RKO (cell line): ENCODE results near the gene LYSET.
"Not testable (repeated sequence)": the region's sequence is repeated elsewhere in the genome, so short reads cannot be mapped to it uniquely, and the experiment has no call there.

Experiments
- DNase-seq: peaks from one replicate; pipeline ENCODE4 v3.0.0-alpha.2; 2016; ENCODE audit warnings: low spot score

LYSET gene, protein sequence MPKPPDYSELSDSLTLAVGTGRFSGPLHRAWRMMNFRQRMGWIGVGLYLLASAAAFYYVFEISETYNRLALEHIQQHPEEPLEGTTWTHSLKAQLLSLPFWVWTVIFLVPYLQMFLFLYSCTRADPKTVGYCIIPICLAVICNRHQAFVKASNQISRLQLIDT

DNA sequence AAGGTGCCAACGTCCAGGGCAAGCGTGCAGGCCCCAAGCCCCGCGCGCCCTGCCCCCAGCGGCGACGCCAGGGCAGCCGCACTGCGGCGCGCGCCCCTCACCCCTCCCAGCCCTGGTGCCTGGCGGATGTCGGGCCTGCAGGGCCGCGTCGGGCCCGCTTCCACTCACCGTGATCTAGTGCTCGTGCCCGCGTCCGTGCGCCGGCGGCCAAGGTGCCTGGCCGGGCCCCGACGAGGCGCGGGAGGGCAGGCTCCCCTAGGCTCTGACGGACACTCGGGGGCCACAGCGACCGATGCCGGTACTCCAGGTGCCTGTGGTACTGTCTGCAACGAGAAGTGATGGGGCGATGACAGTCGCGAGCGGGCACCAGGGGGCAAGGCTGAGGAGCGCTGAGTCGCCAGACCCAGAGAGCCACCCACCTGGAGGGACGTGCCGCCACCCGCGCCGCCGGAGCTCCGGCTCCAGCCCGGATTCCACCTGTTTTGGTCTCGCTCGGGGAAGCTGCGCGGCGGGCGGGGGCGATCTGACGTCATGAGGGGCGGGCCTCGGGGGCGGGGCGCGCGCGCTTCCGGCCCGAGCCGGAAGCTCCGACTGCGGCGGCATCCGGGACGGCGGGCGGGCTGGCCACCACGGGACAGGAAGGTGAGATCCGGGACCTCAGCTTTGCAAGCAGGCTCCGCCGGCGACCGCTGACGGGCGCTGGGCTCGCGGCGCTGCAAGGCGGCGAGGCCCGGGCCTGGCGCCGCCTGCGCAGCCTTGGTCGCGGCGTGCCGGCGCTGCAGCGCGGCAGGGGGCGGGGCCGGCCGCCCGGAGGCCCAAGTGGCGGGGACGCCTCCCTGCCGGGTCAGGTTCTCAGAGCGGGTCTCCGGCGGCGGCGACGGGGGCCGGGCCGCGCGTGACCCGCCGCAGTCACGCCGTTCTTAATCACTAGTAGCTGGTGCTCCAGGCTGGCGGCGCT is at the start of gene LYSET, which contains the start of gene MOAP1:
Gene LYSET (plus strand): TSS at position 927 of the 958 bp plus-strand sequence. CDS start 89 bp downstream, outside the sequence.
Gene MOAP1 (minus strand): TSS at position 507 of the 958 bp plus-strand sequence. CDS start 655 bp downstream, outside the sequence.
- DNase-seq = peak; percentile 88

DNA sequence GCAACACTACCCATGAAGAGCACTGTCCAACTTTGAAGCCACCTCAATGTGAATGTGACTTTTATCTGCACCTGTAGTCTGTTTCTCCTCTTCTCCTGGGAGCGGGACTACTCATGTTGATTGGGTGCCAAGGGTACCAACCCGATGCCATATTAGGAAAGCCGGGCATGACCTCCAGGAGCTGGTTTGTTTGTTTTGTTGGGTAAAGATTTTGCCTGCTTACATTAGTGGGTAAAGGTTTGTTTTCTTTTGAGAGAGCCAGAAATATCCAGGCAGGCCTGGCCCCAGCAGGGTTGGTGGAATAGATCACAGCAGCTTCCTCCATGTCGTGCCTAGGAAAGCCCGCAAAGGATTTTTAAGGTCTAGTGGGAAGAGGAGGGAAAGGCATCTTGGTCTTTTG is 49.7 kb upstream of the LYSET start:
- DNase-seq = no peak

DNA sequence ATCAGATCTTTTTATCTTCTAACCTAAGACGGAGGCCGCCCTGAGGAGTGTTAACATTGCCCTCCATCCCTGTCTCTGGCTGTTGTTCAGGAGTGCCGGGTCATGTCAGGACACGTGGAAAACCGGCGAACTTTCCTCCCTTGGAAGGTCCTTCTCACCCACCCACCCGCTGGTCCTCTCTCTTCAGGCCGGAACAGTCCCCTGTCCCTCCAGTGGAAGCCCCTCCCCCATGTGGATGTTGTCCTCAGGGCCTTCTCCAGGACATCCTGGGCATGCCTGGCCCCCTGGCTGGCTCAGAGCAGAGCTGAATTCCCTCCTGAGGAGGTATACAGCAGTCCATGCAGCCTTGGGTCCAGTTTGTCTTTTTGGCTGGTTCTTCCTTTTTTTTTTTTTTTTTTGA is 49.1 kb upstream of the LYSET start:
- no peak for DNase-seq

DNA sequence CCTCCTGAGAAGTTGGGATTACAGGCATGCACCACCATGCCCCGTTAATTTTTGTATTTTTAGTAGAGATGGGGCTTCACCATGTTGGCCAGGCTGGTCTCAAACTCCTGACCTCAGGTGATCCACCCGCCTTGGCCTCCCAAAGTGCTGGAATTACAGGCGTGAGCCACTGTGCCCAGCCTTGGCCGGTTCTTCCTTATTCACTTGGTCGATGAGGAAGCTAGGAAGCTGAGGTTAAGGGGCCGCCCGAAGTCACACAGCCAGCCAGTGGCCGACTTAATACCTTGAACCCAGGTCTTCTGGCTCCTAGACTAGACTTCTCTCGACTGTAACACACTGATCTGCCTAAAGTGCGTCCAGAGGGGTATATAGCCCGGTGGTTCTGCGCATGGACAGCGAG is 48.6 kb upstream of the LYSET start:
- not testable (repeated sequence) for DNase-seq

DNA sequence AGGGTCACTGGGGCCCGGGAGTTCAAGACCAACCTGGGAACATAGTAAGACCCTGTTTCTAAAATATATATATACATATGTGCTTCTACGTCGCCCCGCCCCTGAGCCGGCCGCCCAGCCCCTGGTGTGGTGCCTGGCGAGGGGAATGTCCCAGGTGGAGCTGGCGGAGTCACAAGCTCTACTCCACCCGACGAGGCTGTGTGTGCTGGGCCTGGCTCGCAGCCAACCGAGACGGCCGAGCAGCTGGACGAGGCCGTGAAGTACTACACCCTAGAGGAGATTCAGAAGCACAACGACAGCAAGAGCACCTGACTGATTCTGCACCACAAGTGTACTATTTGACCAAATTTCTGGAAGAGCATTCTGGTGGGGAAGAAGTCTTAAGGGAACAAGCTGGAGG is 47.3 kb upstream of the LYSET start:
- peak; percentile 34 for DNase-seq

DNA sequence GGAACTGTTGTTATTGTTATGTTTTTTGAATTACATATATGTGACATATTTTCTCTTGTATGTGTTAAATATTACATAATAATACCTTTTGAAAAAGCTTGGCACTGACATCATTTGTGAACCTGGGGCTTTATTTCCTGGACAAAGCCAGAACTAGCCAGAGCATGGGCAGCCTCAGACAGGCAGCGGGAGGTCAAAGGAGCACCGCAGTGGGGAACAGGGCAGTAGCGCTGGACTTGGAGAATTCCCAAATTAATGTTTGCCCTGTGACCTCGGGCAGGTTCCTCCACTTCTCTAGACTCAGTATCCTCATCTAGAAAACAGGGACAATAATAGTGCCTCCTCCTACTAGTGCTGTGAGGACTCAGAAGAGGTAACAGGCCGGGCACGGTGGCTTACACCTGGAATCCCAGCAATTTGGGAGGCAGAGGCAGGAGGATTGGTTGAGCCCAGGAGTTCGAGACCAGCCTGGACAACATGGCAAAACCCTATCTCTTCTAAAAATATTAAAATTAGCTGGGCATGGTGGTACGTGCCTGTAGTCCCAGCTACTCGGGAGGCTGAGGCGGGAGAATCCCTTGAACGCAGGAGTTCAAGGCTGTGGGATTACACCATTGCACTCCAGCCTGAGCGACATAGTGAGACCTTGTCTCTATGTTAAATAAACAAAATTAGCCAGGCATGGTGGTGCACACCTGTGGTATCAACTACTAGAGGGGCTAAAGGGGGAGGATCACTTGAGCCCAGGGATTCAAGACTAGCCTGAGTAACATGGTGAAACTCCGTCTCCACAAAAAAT is 42.1 kb upstream of the LYSET start:
- no peak for DNase-seq

DNA sequence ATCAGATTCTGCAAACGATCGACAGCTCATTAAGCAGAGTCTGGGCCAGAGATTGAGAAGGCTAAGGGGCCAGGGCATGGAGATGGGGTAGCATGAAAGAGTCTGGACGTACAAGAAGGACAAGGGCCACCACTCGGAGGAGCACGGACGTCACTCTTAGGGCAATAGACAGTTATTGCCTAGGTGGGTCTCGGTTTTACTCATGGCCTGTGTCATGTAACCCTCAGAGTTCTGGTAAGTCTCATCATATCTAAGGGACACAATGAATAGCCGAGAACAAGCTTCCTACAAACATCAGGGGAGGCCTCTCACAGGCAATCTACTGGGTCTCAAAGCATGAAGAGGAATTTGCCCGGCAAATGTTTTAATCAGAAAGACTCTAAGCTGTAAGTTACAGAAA is 39.0 kb upstream of the LYSET start:
- DNase-seq = no peak

DNA sequence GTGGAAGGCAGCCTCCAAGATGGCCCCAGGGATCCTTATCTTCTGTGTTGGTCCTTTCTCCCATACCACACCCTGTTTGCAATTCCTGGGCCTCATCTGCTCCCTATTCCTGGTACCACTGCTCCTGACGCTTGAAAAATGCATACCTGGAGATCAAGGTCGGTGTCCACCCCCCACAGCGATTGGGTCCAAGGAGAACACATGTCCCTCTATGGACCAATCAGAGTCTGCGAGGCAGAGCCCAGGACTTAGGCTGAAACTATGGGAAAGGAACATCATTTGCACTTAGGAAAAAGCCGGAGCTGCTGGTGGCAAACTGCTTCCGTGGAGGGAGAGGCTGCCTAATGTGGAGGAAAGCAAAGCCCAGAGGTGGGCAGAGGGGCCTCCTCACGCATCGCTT is 36.1 kb upstream of the LYSET start:
- DNase-seq = no peak

DNA sequence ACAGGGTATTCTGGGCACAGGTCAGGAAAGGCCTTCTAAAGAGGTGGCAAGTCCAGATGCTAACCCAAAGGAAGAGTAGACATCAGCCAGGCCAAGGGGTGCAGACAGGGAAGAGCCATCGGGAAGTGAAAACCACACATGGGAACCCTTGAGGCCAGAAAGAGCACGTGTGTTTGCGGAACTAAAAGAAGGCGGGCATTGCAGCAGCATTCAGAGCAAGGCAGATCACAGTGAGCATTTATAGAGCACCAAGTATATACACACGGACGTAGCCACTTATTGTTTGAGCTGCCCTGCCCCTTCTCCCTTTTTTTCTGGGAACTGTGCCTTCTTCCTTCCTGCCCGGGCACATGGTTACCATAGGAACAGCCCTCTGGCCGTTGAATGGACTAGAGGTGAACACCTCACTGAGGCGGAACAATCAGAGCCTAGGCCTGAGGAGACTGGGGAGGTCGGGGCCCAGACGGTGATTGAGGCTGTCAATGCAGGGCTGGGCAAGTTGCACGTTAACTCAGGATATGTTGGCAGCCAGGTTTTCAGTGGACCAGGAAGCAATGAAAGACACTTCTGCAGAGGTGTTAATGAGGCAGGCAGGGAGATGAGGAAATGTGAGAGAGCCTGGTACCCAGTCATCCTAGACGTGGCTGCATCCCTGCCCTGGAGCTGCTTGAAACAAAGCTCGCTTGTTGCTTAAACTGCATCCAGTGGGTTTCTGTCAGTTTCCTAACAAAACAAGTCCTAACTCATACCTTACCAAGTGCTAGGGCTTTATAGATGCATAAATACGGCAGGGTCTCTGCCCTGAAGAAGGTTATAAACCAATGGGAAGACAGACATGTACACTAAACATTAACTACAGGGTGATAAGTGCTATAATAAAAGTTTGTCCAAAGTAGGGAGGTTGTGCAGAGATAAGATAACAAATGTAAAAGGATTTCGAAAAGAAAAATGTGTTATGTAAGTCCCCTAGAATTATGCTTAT is 34.6 kb upstream of the LYSET start:
- no peak for DNase-seq

DNA sequence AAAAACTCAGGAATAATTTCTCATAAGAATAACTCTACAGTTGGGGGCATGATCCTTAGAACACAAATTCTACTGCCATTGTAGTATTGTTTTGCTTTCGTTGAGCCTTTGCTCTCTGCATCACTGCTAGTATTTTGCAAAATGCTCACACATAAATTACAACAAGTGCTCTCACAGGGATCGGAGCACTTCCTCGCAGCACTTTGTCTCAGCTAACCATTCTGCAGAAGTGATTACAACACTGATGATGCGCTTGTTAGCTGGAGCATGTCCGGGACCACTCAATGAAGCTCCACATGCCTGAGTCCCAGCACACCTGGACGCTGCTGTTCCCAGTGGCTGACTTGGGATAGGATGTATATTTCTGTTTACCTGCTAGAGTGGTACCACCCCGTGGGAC is 32.0 kb upstream of the LYSET start:
- no peak for DNase-seq

DNA sequence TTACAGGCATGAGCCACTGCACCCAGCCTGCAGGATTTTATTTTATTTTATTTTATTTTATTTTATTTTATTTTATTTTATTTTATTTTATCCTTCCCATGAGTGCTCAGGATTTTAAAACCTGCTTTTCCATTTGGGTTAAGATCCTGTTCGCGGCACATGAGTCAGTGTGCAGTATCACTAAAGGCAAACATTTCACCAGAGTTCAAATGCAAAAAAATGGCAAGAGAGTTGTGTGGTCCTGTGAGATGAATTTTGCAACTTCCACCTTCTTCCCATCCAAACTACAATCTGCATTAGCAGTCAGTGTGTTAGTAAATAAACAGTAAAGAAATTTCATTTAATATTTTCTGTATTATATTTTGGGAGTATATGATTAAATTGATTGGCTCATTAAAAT is 29.4 kb upstream of the LYSET start:
- DNase-seq = no peak

DNA sequence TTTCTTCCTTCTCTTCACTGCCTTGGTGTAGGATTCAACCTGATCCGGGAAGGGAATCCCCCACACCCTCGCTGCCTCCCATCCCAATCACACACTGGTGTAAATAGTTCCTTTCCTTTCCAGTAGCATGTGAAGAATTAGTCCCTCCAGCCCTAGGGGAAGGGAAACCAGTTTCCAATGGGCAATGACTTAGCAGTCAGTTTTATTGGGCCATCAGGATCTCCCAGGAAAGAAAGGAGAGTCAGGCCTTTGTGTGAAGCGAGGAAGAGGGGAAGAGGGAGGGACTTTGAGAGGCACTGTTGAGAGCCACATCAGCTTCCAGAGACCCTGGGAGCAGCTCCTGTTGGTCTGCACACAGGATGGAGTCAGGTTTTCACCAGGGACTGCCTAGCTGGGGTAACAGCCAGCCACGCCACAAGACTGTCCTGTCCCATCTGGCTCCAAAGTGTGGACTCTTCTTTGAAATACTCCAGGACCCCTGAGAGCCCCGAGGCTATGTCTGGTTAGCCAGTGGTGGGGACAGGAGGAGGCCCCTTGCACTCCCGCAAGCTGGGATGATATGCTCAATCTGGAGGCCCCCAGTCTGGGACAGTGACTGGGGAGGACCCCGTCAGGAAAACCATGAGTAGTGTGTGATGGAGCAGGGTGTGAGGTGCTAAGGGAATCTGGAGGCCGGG is 28.3 kb upstream of the LYSET start:
- no peak for DNase-seq

DNA sequence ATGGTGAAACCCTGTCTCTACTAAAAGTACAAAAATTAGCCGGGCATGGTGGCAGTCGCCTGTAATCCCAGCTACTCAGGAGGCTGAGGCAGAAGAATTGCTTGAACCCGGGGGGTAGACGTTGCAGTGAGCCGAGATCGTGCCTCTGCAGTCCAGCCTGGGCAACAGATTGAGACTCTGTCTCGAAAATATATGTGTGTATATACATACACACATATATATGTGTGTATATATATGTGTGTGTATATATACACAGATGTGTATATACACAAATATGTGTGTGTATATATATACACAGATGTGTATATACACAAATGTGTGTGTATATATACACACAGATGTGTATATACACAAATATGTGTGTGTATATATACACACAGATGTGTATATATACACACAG is 26.8 kb upstream of the LYSET start:
- not testable (repeated sequence) for DNase-seq

DNA sequence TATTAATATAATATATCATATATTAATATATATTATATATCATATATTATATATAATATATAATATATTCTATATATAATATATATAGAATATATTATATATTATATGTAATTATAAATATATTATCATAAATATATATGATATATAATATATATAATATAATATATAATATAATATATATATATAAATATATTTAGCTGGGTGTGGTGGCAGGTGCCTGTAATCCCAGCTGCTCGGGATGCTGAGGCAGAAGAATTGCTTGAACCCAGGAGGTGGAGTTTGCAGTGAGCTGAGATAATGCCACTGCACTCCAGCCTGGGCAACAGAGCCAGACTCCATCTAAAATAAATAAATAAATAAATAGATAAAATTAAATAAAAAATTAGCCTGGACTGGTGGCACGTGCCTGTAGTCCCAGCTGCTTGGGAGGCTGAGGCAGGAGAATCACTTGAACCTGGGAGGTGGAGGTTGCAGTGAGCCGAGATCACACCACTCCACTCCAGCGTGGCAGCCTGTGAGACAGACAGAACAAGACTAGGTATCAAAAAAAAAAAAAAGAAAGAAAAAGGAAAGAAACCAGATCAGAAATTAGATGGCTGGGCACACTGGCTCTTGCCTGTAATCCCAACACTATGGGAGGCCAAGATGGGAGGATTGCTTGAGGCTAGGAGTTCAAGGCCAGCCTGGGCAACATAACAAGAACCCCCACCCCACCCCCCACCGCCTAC is 25.3 kb upstream of the LYSET start:
- DNase-seq = not testable (repeated sequence)

DNA sequence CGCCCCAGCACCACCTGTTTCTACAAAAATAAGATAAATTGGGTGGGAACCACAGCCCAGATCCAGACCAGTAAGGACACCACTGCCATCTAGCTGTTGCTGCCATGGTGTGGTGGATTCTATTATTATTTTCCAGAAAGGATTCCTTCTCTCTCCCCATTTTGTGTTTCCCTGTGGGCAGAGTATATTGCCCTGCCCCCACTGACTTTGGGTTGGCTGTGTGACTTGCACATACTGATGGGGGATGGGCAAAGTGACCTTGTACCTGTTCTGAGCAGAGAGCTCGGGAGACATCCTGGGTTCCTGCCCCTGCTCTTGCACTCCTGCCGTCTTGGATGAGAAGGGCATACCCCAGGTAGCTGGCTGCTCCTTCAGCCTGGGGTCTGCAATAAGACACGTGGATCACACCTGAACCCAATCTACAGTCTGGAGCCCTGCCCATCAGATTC is 24.7 kb upstream of the LYSET start:
- peak; percentile 62 for DNase-seq

DNA sequence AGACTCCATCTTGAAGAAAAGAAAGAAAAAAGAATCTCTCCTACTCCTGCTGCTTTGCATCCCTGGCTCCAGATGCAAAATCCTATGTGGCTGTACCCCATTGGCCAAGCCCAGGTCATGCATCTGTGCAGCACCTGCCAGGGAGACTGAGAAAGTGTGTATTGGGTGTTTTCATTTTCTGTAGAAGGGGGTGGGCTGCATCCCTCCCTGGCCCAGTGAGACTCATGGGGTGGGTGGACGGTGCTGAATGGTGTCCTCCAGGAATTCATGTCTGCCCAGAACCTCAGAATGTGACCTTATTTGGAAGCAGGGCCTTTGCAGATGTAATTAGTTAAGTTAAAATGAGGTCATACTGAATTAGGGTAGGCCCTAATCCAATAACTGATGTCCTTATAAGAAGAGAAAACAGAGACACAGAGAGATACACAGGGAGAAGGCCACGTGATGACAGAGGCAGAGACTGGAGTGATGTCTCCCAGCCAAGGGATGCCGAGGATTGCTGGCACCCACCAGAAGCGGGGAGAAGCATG is 23.6 kb upstream of the LYSET start:
- DNase-seq = no peak

DNA sequence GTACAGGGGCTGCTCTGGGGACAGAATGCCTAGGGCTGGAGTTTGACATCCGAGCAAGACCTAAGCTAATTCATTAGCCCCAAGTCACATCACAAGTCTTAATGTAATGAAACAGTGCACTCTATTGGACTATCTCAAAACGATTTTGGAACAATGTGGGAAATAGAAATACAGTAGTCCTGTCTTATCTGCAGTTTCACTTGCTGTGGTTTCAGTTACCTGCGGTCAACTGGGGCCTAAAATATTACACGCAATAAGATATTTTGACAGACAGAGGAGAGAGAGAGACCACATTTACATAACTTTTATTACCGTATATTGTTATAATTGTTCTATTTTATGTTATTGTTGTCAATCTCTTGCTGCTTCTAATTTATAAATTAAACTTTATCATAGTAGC is 21.6 kb upstream of the LYSET start:
- DNase-seq = peak; percentile 40

DNA sequence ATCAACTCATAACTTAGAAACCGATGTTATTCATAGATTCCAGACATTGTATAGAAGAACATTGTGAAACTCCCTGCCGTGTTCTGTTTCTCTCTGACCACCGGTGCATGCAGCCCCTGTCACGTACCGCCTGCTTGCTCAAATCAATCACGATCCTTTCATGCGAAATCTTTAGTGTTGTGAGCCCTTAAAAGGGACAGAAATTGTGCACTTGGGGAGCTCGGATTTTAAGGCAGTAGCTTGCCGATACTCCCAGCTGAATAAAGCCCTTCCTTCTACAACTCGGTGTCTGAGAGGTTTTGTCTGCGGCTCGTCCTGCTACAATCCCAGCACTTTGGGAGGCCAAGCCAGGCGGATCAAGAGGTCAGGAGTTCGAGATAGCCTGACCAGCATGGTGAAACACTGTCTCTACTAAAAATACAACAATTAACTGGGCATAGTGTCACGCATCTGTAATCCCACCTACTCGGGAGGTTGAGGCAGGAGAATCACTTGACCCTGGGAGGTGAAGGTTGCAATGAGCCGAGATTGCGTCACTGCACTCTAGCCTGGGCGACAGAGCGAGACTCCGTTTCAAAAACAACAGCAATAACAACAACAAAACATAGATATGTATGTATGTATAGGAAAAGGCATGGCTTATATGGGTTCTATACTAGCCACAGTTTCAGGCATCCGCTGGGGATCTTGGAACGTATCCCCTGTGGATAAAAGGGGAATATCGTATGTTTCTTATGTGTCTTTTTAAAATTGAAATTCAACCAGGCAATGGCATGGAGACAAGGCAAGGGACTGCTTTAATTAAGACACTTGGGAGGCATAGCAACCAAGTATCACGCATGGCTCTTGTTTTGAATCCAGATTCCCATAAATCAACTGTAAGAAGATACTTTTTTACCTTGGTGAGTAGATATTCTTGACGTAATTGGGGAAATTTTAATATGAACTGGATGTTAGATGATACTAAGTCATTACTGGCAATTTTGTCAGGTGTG is 19.5 kb upstream of the LYSET start:
- not testable (repeated sequence) for DNase-seq
